Activated CD4-positive, CD25-positive, alpha-beta regulatory T cell treated with anti-CD3 and anti-CD28 coated beads, Interleukin-2, amount 50 U/mL, for 16 hours (primary cell): ENCODE measurements around the gene SMIM5.

ENCODE experiments used
- DNase-seq: peaks from one replicate; pipeline ENCODE4 v3.0.0-alpha.2; 2020; ENCODE audit warnings: low read depth, low spot score

SMIM5 gene

DNA sequence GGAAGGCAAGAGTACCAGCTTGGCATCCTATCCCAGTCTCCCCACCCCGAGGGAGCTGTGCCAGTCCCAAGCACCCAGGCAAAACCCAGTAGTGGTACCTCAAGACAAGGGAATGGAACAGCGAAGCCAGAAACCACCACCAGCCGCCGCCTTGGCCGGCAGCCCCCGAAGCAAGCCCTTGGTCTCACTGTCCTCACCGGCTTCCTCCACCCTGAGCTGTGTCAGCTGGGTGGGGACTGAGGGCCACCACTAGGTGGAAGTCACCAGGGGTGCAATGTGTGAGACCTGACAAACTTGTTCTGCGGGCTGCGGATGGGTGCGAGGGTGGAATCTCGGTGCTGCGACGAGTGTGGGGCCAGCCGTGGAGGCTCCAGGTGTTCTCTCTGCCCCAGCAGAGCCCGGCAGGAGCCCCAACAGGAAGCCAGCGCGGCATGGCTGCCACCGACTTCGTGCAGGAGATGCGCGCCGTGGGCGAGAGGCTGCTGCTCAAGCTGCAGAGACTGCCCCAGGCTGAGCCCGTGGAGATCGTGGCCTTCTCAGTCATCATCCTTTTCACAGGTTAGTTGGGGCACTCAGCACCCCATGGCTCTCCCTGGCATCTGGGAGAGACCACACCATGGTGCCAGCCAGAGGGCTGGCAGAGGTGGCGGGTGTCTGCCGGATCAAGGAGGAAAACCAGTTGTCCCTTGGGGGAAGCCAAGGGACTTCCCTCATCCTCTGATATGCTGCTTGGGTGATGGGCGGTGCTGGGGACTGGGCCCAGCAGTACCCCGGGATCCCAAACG, 6.7 kb downstream of the SMIM5 start:
- no peak for DNase-seq

DNA sequence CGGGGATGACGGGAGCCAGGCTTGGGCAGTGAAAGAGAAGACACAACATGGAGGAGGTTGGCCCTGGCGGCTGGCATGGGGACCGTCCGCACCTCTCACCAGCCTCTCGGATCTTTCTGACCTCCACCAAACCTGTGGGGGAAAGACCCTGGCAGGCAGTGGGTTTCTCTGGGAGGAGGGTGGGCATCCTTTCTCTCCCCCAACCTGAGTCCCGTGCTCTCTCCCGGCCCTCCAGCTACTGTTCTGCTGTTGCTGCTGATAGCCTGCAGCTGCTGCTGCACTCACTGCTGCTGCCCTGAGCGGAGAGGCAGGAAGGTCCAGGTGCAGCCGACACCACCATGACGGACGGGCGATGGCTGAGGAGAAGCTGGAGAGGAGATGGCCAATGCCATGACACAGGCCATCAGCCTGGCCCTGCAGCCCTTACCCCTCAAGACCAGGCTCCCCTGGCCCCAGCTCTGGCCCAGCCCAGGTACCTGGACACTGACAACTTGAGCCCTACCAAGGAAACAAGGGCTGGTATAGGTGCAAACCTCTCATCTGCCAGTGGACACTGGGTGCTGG, 7.4 kb downstream of the SMIM5 start:
- DNase-seq = no peak

GRCh38 chr17:75641343-75641742, 8.1 kb downstream of the SMIM5 start:
- no peak for DNase-seq

- no peak for DNase-seq
Observed at GRCh38 chr17:75642182-75642783, 9.0 kb downstream of the SMIM5 start.

DNA sequence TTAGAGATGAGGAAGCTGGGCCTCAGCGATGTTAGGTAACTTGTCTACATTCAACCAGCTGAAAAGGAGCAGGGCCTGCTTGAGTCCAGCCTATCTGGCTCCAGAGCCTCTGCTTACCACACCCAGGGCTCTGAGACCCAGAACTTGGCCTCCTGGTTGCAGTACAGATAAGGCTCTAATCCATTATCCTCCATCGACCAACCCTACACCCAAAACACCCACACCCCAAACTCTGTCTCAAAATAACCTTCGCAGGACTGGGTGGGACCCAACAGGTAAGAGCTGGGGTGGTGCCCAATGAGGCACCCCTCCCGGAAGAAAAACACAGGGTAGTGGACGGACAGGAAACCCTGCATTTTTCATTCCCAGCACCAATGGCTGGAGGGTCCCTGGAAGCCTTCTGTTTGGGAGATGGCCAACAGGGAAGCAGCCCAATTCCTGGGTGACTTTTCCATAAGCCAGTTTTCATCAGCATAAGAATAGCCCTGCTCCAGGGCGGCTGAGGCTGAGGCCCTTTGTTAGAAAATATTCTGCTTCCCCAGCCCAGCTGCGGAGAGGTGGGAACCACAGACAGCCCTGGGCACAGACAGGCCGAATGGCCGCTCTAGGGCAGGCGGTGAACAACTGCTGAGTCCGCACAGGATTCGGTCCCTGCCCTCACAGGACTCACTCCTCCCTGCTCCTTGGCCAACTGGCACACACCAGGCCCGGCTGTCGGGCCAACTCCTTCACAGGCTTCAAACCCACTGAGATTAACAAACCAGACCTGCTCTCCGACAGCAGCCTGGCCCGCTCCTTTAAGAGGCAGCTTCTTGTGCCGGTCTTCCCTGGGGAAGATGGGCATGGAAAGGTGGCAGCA, 9.8 kb downstream of the SMIM5 start:
- DNase-seq = no peak

DNA sequence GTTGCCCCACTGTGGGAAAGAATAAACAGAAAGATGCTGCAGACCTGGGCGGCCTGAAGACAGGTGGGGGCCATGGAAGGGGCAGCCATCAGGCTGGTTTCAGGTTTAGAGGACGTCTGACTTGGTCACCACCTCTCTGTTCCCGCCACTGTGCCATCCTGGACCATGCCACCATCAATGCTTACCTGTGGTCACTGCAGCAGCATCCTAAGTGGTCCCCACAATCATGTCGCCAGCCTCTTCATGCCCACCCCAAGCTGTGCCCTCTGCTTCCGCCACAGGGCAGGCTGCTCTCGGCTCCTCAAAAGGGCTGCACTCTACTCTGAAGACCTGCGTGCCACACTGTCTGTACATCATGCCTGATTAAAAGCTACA, 10.4 kb downstream of the SMIM5 start:
- no peak for DNase-seq

GRCh38 chr17:75645501-75645888, 12.3 kb downstream of the SMIM5 start:
- DNase-seq = no peak

GRCh38 chr17:75645889-75646637, 12.8 kb downstream of the SMIM5 start:
- no peak for DNase-seq

DNA sequence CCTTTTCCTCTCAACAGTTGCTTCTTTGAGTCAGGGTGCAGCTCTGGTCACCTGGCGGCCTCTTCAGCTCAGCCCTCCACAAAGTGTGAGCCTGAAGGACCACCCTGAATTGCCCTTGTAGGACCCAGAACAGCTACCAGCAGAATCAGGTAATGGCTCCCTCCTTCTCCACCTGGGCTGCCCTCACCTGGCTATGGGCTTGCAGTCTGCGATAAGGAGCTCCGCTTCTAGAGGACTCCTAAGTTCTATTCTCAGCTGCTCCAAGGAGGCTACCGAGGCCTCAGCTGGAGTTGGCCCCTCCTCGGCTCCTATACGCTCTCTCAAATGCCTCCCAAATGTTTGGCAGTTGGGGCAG, 13.4 kb downstream of the SMIM5 start:
- DNase-seq = no peak

DNA sequence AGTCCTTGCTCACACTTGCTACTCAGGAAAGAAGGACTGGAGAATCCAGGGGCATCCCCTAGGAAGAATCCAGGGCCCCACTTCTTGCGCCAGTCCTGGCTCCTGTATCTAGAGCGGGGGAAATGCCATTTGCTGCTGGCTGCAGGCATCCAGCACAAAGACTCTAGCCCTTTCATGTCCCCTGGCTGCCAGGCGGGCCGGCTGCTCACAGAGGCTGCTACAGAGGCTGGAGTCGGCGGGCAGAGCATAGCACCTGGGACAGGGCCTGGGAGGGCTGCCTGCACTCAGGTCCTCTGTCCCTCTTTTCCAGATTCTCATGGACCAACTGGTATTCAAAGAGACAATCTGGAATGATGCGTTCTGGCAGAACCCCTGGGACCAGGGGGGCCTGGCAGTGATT, 13.8 kb downstream of the SMIM5 start:
- no peak for DNase-seq

DNA sequence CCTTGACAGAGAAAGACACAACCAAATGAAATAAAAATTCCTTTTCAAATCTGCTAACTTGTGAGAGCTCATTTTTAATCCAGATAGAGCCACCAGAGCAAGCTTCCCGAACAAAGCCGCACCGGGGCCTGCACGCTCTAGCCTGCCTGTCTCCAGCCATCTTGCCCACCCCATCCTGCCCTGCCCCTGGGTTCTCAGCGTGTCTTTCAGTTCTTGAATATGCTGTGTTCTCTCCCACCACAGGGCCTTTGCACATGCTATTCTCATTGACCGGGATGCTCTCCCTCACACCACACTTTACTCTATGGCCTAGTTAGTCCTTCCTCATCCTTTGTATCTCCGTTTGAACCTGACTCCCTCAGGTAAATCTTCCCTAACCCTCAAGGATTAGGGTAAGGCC, 14.7 kb downstream of the SMIM5 start:
- DNase-seq = no peak

DNA sequence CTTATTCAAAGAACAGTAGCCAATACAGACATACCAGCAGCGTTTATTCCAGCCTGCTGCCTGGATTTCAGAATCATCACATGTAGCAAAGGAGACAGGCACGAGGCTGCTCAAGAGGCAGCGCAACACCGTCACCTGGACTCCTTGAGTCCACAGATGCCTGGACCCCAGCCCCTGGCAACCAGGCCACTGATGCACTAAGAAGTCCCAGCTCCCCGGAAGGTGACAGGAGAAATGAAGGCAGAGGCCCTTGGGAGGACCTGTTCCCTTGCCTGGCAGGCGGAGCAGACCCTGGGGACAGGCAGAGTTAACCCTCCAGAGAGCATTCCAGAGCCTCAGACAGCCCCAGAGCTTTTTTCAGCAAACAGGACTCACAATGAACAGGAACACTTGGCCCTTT, 16.5 kb downstream of the SMIM5 start:
- no peak for DNase-seq

DNA sequence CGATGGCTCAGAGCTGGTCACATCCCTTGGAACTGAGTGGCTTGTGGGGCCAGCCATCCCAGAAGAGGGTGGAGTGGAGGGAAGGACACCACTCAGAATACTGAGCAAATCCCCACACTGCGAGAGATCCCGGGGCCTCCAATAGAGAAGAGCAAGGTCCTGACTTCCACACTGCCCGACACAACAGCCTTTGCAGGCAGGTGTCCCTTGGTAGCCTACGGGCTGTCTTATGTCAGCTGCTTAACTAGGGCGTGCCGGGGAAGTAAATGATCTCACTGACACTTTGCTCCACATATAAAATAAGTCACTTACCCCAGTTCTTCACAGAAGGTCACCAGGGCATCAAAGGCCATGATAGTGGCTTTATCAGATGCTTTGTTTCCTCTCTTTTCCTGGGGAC, 17.6 kb downstream of the SMIM5 start:
- DNase-seq = no peak

GRCh38 chr17:75652341-75652740, 19.1 kb downstream of the SMIM5 start:
- DNase-seq = no peak

GRCh38 chr17:75652934-75653549, 19.8 kb downstream of the SMIM5 start:
- no peak for DNase-seq

DNA sequence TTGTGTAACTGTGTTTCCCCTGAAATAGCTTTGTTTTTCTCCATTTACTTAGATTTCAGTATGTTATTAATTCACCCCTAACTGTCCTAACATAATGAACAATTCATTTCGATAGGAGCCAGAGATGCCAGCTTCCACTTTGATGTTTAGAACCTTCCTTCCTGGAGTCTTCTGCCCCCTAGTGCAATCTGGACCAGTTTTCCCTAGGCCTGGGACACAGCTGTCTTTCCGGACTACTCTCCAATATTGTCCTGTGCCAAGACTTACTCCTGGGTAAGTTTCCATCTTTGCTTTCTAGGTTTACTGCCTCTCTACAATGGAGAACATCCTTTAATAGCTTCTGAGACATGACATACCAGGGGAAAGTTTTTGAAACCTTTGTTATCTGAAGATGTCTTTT, 20.9 kb downstream of the SMIM5 start:
- DNase-seq = no peak

- DNase-seq = no peak
Observed at GRCh38 chr17:75658237-75658636, 25.0 kb downstream of the SMIM5 start.

DNA sequence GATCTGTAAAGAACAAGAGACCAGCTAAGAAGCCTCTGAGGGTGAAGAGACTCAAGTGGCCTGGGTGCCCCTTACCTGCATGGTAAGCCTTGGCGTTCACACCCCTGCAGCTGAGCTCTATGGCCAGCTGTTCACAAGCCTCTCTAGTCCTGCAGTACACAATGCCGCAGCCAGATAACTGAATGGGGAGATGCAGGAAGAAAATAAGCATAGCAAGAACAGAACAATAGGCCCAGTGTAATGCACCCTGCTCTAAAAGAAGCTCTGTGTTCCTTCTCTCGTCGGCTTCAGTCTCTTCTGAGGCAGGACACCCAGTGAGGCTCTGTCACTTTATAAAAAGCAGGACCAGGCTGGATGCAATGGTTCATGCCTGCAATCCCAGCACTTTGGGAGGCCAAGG, 28.3 kb downstream of the SMIM5 start:
- DNase-seq = no peak

GRCh38 chr17:75662511-75662910, 29.3 kb downstream of the SMIM5 start:
- DNase-seq = no peak

DNA sequence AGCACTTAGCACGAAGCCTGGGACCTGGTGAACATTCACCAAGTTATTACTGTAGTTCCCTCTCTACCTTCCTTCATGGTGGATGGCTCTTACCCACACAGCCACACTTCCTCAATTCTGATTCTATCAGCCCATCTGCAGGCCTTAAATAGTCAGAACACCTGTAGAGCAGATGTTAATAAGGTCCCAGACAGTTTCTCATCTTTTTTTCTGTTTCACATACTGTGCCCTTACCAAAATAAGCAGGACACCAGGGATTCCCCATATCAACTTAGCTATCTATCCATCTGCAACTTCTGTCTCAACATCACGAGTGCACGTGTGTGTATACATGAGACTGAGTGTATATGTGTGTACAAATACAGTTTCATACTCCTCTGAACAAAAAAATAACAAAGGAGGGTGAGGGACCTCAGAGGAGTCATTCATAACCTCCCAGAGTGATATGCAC, 30.9 kb downstream of the SMIM5 start:
- DNase-seq = no peak

DNA sequence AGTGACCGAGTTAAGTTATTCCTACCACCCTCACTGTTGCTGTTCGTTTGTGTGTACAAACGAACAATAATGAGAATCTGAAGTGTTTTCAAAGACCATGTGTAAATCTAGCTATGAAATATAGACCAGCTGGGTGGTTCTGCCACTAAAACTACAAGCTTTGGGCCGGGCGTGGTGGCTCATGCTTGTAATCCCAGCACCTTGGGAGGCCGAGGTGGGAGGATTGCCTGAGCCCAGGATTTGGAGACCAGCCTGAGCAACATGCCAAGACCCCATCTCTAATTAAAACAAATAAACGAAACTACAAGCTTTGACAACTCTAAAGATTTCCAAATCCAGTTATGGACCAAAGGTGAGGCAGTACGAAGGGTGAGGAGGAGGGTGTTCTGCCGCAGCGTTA, 32.7 kb downstream of the SMIM5 start:
- no peak for DNase-seq
